UCSD-AML1 (cell line): ENCODE data around the gene TMEM38A.
"Not testable (repeated sequence)": the region's sequence is repeated elsewhere in the genome, so short reads cannot be mapped to it uniquely, and the experiment has no call there.

ENCODE experiments used
- DNase-seq: peaks from one replicate; lab custom pipeline; 2025; ENCODE audit not compliant: unreplicated experiment; lab: John Stamatoyannopoulos, UW

The TMEM38A gene

DNA sequence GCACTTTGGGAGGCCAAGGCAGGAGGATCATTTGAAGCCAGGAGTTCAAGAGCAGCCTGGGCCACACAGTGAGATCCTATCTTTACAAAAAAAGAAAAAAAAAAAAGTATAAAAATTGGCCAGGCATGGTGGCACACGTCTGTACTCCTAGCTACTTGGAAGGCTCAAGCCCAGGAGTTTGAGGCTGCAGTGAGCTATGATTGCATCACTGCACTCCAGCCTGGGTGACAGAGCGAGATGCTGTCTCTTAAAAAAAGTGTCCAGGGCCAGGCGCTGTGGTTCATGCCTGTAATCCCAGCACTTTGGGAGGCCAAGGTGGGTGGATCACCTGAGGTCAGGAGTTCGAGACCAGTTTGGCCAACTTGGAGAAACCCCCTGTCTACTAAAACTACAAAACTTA, 12.9 kb downstream of the TMEM38A start:
- DNase-seq = not testable (repeated sequence)

DNA sequence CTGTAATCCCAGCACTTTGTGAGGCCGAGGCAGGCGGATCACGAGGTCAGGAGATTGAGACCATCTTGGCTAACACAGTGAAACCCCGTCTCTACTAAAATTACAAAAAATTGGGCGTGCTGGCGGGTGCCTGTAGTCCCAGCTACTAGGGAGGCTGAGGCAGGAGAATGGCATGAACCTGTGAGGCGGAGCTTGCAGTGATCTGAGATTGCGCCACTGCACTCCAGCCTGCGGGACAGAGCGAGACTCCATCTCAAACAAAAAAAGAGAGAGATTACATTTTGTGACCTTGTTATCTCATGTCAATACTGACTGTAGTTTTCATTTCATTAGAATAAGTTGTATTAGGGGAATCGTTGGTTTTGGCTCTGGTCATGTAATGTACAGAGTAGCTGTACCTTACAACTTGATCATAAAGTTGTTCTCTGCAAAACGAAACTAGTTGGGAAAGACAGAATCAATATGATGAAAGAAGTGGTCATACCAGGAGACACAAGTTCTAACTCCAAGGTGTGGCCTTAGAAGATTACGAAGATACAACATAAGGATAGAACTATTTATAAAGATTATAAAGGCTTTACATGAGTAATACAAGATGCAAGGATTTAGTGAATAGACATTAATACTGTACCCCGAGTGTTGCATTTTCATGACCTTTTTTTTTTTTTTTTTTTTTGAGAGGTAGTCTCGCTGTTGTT, 15.3 kb downstream of the TMEM38A start:
- DNase-seq = no peak

DNA sequence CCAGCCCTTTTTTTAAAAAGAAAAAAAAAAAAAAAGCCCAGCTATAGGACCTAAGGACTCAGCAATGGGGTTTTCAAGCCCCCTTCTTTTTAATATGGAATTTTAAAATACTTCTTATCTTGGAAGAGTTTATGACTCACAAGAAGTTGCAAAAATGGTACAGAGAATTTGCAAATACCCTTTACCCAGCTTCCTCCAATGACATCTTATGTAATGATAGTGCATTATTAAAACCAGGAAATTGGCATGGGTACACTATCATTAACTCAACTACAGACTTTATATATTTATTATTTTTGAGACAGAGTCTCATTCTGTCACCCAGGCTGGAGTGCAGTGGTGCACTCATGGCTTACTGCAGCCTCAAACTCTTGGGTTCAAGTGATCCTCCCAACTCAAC, 16.1 kb downstream of the TMEM38A start:
- DNase-seq = no peak

DNA sequence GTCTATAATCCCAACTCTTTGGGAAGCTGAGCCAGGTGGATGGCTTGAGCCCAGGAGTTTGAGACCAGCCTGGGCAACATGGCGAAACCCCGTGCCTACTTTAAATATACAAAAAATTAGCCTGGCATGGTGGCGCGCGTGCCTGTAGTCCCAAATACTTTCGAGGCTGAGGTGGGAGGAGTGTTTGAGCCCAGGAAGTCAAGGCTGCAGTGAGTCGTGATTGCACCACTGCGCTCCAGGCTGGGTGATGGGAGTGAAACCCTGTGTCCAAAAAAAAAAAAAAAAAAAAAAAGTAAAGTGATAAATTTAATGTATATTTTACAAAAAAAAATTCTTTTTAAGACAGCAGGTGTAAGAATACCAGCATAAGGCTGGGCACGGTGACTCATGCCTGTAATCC, 17.6 kb downstream of the TMEM38A start:
- DNase-seq = no peak

DNA sequence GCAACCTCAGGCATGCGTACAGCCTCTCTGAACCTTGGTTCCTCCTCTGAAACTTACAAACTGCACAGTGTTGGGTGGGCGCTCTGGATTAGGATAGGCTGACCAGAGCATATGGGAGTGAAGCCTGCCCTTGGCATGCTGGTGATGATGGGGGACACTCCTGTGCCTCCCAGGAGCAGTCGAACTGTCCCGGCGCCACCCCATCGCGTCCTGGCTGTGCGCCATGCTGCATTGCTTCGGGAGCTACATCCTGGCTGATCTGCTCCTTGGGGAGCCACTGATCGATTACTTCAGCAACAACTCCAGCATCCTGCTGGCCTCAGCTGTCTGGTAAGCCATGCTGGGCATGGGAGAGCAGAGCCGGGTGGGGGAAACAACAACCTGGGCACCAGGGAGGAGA, 18.9 kb downstream of the TMEM38A start:
- no peak for DNase-seq

- DNase-seq = no peak
Observed at GRCh38 chr19:16682539-16682938, 21.6 kb downstream of the TMEM38A start.

DNA sequence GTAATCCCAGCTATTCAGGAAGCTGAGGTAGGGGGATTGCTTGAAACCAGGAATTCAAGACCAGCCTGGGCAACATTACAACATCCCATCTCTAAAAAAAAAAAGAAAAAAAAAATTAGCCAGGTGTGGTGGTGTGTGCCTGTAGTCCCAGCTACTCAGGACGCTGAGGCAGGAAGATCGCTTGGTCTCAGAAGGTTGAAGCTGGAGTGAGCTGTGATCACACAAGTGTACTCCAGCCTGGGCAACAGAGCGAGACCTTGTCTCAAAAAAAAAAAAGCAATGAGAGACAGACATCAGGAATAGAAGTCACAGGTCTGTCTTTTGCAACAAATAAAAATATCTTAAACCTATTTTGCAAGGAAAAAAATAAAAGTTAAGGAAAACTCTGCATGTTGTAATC, 23.3 kb downstream of the TMEM38A start:
- no peak for DNase-seq

DNA sequence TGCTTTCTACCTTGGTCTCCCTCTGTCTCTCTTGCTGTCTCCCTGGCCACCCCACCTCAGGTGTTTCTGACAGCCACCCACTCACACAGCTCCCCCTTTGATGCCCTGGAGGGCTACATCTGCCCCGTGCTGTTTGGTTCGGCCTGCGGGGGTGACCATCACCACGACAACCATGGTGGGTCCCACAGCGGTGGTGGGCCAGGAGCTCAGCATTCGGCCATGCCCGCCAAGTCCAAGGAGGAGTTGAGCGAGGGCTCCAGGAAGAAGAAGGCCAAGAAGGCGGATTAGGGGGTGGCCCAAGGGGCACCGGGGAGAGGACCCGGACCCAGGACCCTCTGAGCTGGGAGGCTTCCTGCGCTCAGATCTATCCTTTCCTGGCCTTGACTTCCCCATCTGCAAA, 27.1 kb downstream of the TMEM38A start:
- DNase-seq = no peak

DNA sequence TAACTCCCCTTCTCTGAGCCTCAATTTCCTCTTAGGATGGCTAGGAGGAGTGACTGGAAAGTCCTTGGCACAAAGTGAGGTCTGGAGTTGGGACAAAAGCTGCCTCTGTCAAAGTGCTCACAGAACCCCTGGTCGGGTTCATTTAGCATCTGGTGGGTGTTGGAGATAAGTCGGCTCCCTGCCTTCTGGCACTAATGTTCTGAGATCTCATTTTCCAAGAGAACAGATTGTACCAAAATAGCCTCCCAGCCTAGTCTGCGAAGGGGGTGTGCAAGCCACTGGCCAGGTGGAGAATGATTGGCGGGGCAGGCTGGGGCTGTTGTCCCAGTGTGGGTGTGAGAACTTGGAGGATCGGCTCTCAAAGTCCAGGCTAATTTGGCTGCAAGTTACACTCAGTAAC, 38.0 kb downstream of the TMEM38A start:
- DNase-seq = no peak

DNA sequence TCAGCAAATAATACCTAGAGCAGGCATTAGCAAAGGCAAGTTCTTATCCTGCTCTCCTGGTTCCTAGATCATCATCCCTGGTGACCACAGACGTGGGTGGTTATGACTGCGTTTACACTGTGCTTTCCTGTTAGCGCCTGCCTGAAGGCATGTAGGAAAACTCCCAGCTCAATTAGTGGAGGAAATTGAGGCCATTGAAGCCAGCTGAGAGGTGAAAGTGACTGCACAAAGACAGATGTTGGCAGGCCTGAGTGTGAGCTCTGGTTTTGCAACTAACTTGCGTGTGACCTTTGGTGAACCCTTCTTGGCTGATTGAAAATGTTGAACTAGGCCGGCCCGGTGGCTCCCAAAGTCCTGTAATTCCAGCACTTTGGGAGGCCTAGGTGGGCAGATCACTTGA, 41.2 kb downstream of the TMEM38A start:
- DNase-seq = peak; percentile 12

GRCh38 chr19:16703677-16704076, 42.7 kb downstream of the TMEM38A start:
- DNase-seq = no peak

GRCh38 chr19:16710870-16711269, 49.9 kb downstream of the TMEM38A start:
- not testable (repeated sequence) for DNase-seq

DNA sequence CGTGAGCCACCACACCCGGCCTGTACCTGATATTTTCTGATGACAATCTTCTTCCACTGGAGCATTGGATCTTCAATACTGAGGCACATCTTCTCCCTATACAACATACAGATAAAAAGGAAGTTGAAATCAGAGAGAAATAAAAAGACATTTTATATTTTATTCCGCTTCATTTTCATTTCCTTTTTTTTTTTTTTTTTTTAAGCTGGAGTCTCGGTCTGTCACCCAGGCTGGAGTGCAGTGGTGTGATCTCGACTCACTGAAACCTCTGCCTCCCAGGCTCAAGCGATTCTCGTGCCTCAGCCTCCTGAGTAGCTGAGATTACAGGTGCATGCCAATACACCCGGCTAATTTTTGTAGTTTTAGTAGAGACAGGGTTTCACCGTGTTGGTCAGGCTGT, 51.4 kb downstream of the TMEM38A start:
- not testable (repeated sequence) for DNase-seq

DNA sequence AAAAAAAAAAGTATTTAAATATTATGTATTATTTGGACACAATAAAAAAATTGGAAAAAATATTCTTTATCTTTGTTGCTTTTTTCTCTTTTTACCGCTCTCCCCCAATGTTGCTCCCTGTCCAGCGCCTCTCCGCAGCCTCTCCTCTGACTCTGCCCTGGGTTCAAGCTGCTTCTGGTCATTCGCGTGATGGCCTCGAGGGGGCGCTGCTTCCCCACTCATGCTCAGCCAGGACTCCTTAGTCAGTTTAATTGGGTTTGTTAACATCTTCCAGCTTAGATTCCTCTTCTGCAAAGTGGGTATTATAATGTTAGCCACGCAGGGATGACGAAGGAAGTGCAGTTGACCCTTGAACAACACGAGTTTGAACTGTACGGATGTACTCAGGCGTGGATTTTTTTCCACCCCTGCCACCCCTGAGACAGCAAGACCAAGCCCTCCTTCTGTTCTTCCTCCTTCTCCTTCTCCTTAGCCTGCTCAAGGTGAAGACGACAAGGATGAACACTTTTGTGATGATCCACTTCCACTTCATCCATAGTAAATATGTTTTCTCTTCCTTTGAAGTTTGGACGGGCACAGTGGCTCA, 53.9 kb downstream of the TMEM38A start:
- peak; percentile 63 for DNase-seq

DNA sequence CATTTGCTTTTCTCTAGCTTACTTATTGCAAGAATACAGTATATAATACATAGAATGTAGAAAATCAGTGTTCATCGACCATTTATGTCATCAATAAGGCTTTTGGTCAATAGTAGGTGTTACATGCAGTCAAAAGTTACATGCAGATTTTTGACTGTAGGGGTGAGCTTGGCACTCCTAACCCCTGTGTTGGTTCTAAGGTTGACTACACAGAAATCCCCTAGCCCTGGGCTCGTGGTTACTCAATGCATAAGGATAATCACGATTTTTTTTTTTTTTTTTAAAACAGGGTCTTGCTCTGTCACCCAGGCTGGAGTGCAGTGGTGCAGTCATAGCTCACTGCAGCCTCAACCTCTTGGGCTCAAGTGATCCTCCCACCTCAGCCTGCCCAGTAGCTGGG, 54.7 kb downstream of the TMEM38A start:
- no peak for DNase-seq

- DNase-seq = no peak
Observed at GRCh38 chr19:16721051-16721450, 60.1 kb downstream of the TMEM38A start.

DNA sequence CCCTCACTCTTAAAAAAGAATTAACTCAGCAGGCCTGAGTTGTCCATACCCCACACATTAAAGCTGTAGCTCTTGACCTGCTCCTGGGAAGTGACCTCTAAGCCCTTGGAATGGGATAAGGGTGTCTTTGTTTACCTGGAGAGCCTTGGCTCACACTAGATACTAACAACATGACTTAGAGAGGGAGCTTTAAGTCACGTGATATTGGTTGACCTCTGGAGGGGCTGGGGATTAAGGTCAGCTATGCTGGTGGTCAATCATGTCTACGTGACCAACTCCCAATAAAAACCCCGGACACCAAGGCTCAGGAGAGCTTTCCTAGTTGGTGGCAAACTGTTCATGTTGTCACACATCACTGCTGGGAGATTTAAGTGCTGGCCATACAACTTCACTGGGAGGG, 61.7 kb downstream of the TMEM38A start:
- DNase-seq = no peak

DNA sequence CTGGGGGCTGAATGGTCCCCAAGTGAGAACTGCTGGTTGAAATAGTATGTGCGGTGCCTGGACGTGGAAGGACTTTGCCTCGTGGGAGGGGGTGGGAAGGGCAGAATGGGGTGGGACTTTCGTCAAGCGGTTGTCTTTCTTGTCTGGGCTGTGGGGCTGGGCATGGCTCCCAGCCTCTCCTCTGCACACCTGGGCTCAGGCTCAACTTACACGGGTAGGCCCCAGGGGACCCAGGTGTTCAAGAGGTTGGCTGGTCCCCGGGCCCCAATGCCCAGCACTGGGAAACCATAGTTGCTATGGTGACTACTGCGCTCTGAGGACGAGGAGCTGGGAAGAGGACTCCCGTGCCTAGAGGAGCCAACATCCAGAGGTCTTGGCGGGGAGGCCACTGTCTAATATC, 66.0 kb downstream of the TMEM38A start:
- DNase-seq = no peak

DNA sequence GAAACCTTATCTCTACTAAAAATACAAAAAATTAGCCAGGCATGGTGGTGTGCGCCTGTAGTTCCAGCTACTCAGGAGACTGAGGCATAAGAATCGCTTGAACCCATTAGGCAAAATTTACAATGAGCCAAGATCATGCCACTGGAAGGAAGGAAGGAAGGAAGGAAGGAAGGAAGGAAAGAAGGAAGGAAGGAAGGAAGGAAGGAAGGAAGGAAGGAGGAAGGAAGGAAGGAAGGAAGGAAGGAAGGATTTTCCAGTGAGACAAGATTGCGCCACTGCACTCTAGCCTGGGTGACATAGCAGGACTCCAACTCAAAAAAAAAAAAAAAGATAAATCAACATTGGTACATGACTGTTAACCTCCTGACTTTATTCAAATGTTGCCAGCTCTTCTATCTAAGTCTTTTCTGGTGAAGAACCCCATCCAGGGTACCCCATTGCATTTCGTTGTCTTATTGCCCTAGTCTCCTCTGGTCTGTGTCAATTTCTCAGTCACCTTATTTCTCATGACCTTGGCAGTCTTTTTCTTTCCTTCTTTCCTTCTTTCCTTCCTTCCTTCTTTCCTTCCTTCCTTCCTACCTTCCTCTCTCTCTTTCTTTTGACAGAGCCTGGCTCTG, 74.8 kb downstream of the TMEM38A start:
- not testable (repeated sequence) for DNase-seq

GRCh38 chr19:16736709-16737108, 75.8 kb downstream of the TMEM38A start:
- DNase-seq = no peak

GRCh38 chr19:16737911-16738310, 77.0 kb downstream of the TMEM38A start:
- DNase-seq = no peak

- DNase-seq = no peak
Observed at GRCh38 chr19:16739546-16739945, 78.6 kb downstream of the TMEM38A start.
